Trophoblast cell (in vitro differentiated cells and primary cell): Measurements from ENCODE around the gene TMEM240.
"Not testable (repeated sequence)": the region's sequence is repeated elsewhere in the genome, so short reads cannot be mapped to it uniquely, and the experiment has no call there.

Source experiments
- DNase-seq, 2 donors: peaks; one replicate each; pipeline ENCODE4 v3.0.0-alpha.2; 2016
- H2AFZ ChIP-seq: 2 replicates; pipeline ENCODE4 v1.6.1; 2013; ENCODE audit warnings: low read length, moderate library complexity, mild to moderate bottlenecking; ENCODE audit not compliant: insufficient read depth, poor library complexity
- H2AK5ac ChIP-seq: 2 replicates; pipeline ENCODE4 v1.6.1; 2013; ENCODE audit warnings: mild to moderate bottlenecking, low read length
- H2BK120ac ChIP-seq: 2 replicates; pipeline ENCODE4 v1.6.1; 2013; ENCODE audit warnings: low read length, mild to moderate bottlenecking, moderate library complexity; ENCODE audit not compliant: insufficient read depth, poor library complexity
- H2BK12ac ChIP-seq: 2 replicates; pipeline ENCODE4 v1.6.1; 2013; ENCODE audit warnings: mild to moderate bottlenecking, low read length, moderate library complexity
- H2BK5ac ChIP-seq: 2 replicates; pipeline ENCODE4 v1.6.1; 2013; ENCODE audit warnings: low read length, low read depth, moderate library complexity, mild to moderate bottlenecking; ENCODE audit not compliant: poor library complexity
- H3K14ac ChIP-seq: 2 replicates; pipeline ENCODE4 v1.6.1; 2013; ENCODE audit warnings: mild to moderate bottlenecking, low read length
- H3K18ac ChIP-seq: 2 replicates; pipeline ENCODE4 v1.6.1; 2013; ENCODE audit warnings: mild to moderate bottlenecking, low read length
- H3K23ac ChIP-seq: 2 replicates; pipeline ENCODE4 v1.6.1; 2013; ENCODE audit warnings: low read length
- H3K27ac ChIP-seq: 2 replicates; pipeline ENCODE4 v1.5.1; 2013; ENCODE audit warnings: low read depth, mild to moderate bottlenecking, inconsistent platforms, low read length, moderate library complexity
- H3K27me3 ChIP-seq: 2 replicates; pipeline ENCODE4 v1.6.1; 2013; ENCODE audit warnings: inconsistent platforms, mild to moderate bottlenecking, low read length, moderate library complexity; ENCODE audit not compliant: insufficient read depth
- H3K36me3 ChIP-seq, 2 experiments: 1 replicate in 1 of 2; 2 replicates in 1 of 2; pipeline ENCODE4 v1.6.1; 2013; ENCODE audit warnings: low read length in 2 of 2, mild to moderate bottlenecking in 2 of 2, moderate library complexity in 1 of 2; ENCODE audit not compliant: insufficient read depth in 2 of 2, control insufficient read depth in 1 of 2
- H3K4ac ChIP-seq: 2 replicates; pipeline ENCODE4 v1.6.1; 2013; ENCODE audit warnings: low read depth, mild to moderate bottlenecking, low read length, moderate library complexity
- H3K4me1 ChIP-seq, 2 experiments: 1 replicate in 1 of 2; 2 replicates in 1 of 2; pipeline ENCODE4 v1.6.1; 2013; ENCODE audit warnings: low read length in 2 of 2, mild to moderate bottlenecking in 2 of 2, moderate library complexity in 1 of 2; ENCODE audit not compliant: insufficient read depth in 2 of 2, control insufficient read depth in 1 of 2
- H3K4me2 ChIP-seq: 2 replicates; pipeline ENCODE4 v1.6.1; 2013; ENCODE audit warnings: inconsistent platforms, mild to moderate bottlenecking, low read length, moderate library complexity
- H3K4me3 ChIP-seq: 2 replicates; pipeline ENCODE4 v1.5.1; 2013; ENCODE audit warnings: mild to moderate bottlenecking, low read depth, low read length, inconsistent platforms
- H3K79me1 ChIP-seq: one replicate; pipeline ENCODE4 v1.6.1; 2013; ENCODE audit warnings: low read length
- H3K79me2 ChIP-seq: 2 replicates; pipeline ENCODE4 v1.6.1; 2013; ENCODE audit warnings: low read length, mild to moderate bottlenecking; ENCODE audit not compliant: control insufficient read depth, insufficient read depth, poor library complexity
- H3K9ac ChIP-seq: 2 replicates; pipeline ENCODE4 v1.6.1; 2013; ENCODE audit warnings: mild to moderate bottlenecking, low read length
- H3K9me3 ChIP-seq: 2 replicates; pipeline ENCODE4 v1.6.1; 2013; ENCODE audit warnings: low read depth, mild to moderate bottlenecking, control low read depth, inconsistent platforms, low read length; ENCODE audit not compliant: insufficient read depth
- H4K12ac ChIP-seq: 2 replicates; pipeline ENCODE4 v1.6.1; 2013; ENCODE audit warnings: low read depth, mild to moderate bottlenecking, low read length, moderate library complexity
- H4K8ac ChIP-seq: 2 replicates; pipeline ENCODE4 v1.6.1; 2013; ENCODE audit warnings: low read depth, mild to moderate bottlenecking, low read length, moderate library complexity
- H4K91ac ChIP-seq: one replicate; pipeline ENCODE4 v1.6.1; 2013; ENCODE audit warnings: low read depth, mild to moderate bottlenecking, low read length, moderate library complexity
- WGBS: extraction: QIAGEN DNeasy Blood & Tissue Kit; methylation state at CpG from one replicate; pipeline ENCODE4 v1.1.7; 2013; ENCODE audit warnings: missing lambda C conversion rate; ENCODE audit not compliant: insufficient read length, insufficient coverage; ENCODE audit errors: extremely low coverage; 5-methylcytosine and 5-hydroxymethylcytosine counted together

TMEM240 gene

DNA sequence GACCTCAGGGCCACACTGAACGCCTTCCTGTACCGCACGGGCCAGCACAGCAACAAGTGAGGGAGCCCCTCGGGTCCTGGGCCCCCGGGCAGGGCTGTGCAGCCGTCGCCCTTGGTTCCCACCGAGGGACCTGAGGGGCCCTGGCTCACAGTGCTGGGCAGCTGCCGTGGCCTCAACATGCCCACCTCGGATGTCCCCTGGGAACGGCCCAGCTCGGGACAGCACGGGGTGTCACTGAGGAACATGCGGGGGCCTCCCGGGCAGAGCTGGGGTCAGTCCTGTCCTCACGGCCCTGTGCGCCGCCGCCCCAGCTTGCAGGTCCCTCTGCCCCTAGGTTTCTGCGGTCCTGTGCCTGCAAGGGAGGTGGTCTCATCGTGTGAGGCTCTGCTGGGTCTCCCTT lies 13.9 kb downstream of the TMEM240 start:
- not testable (repeated sequence) for H2AFZ ChIP-seq, H3K4ac ChIP-seq, H3K18ac ChIP-seq, H3K9ac ChIP-seq, H2AK5ac ChIP-seq, H2BK12ac ChIP-seq, H3K79me2 ChIP-seq, H4K91ac ChIP-seq, H2BK5ac ChIP-seq, H3K27me3 ChIP-seq, DNase-seq, H3K4me2 ChIP-seq, H4K8ac ChIP-seq, H3K23ac ChIP-seq, H3K9me3 ChIP-seq, H4K12ac ChIP-seq, H3K4me3 ChIP-seq, H3K14ac ChIP-seq, H2BK120ac ChIP-seq, H3K27ac ChIP-seq, H3K4me1 ChIP-seq, H3K79me1 ChIP-seq
- WGBS: no CpG with 5 or more reads among the region's 21 CpGs
- H3K36me3 ChIP-seq: peaks cover 59 to 60% of the 10 kb centered on the region in 2 experiments

DNA sequence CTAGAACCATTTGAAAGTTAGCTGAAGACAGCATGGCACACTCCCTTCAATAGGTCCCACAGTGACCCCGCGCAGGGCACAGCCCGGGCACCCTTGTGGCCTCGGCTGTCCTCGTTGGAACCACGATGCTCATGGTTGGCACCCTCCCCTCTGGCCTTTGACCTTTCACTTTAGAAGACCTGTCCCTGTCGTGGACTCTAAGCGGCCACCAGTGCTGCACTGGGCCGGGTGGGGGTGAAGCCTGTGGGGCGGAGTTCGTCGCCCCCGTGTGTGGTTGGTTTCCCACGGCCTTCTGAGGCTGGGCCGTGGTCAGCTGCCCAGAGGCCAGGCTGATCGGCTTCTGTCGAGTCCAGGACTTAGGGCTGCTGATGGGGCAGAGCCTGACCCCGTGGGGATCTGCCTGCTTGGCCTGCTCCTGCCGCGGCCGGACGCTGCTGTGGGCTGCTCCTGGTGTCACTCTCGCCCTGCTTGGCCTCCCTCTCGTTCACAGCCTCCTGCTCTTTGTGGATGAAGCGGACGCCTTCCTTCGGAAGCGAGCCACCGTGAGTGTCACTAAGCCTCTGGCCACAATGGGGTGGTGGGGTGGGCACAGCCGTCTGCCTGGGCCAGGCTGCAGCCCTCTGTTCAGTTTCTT lies 15.6 kb downstream of the TMEM240 start:
- not testable (repeated sequence) for H4K8ac ChIP-seq, H3K27me3 ChIP-seq, H3K18ac ChIP-seq, H2BK120ac ChIP-seq, H3K4me2 ChIP-seq, H3K27ac ChIP-seq, H2BK5ac ChIP-seq, DNase-seq, H4K12ac ChIP-seq, H3K79me2 ChIP-seq, H3K4me1 ChIP-seq, H3K4ac ChIP-seq, H3K9me3 ChIP-seq, H4K91ac ChIP-seq, H2AFZ ChIP-seq, H3K23ac ChIP-seq, H2BK12ac ChIP-seq, H2AK5ac ChIP-seq, H3K4me3 ChIP-seq, H3K79me1 ChIP-seq, H3K9ac ChIP-seq, H3K14ac ChIP-seq
- no CpG with 5 or more reads among the region's 30 CpGs for WGBS
- peaks cover 68 to 69% of the 10 kb centered on the region in 2 experiments for H3K36me3 ChIP-seq

DNA sequence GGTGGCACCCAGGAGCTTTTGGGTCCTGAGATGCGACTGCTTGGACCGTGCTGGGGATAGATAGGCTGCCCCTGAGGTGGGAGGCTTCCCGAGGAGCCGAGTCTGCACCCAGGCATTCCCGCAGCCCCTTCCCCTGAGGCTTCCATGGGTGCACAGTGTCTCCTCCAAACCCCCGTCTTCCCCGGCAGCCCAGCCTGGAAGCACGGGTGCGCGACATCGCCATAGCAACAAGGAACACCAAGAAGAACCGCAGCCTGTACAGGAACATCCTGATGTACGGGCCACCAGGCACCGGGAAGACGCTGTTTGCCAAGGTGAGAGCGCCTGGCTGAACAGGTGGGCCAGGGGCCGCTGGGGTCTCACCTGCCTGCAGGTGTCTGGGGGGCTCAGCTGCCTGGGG lies 16.8 kb downstream of the TMEM240 start:
- not testable (repeated sequence) for H3K14ac ChIP-seq, H2BK120ac ChIP-seq, H2AFZ ChIP-seq, H3K27ac ChIP-seq, H4K8ac ChIP-seq, H3K79me2 ChIP-seq, DNase-seq, H2AK5ac ChIP-seq, H3K4me3 ChIP-seq, H3K4ac ChIP-seq, H3K4me2 ChIP-seq, H4K12ac ChIP-seq, H3K9me3 ChIP-seq, H3K23ac ChIP-seq, H3K18ac ChIP-seq, H4K91ac ChIP-seq, H3K79me1 ChIP-seq, H3K9ac ChIP-seq, H3K4me1 ChIP-seq, H3K27me3 ChIP-seq, H2BK5ac ChIP-seq, H2BK12ac ChIP-seq
- peaks cover 61 to 64% of the 10 kb centered on the region in 2 experiments for H3K36me3 ChIP-seq
- WGBS: no CpG with 5 or more reads among the region's 17 CpGs

DNA sequence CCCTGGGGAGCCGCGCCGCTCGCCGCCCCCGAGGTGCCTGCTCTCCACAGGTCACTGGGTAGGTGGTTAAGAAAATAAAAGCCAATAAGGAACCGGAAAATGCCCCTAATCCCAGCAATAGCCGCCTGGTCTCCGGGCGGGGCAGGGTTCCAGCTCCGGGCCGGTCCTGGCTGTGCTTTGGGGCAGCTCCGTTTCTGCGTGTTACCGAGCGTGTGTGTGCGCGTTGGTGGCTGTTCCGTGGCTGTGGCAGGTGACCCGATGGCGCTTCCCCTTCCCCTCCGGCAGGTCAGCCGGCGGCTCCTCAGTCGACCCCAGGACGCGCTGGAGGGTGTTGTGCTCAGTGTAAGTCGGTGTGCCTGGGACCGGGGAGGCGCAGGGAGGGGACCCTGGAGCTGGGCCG lies 17.2 kb downstream of the TMEM240 start:
- not testable (repeated sequence) for H3K18ac ChIP-seq, H3K27me3 ChIP-seq, DNase-seq, H3K79me2 ChIP-seq, H3K27ac ChIP-seq, H3K23ac ChIP-seq, H2AFZ ChIP-seq, H3K4me1 ChIP-seq, H3K79me1 ChIP-seq, H3K4ac ChIP-seq, H3K14ac ChIP-seq, H3K9ac ChIP-seq, H4K12ac ChIP-seq, H2BK12ac ChIP-seq, H3K9me3 ChIP-seq, H2BK120ac ChIP-seq, H3K4me2 ChIP-seq, H2AK5ac ChIP-seq, H4K8ac ChIP-seq, H3K4me3 ChIP-seq, H2BK5ac ChIP-seq, H4K91ac ChIP-seq
- H3K36me3 ChIP-seq: peaks cover 61 to 65% of the 10 kb centered on the region in 2 experiments
- WGBS: no CpG with 5 or more reads among the region's 31 CpGs
